Neutrophil (primary cell): ENCODE measurements around the gene MAPK11.

Experiments used
- H3K27ac ChIP-seq: fragments of 200-600 bp; sonication (generic); 2 replicates; pipeline ENCODE4 v1.5.1; 2016; ENCODE audit warnings: mild to moderate bottlenecking, moderate library complexity
- H3K27me3 ChIP-seq: fragments of 200-600 bp; sonication (generic); 2 replicates; pipeline ENCODE4 v1.6.0; 2016; ENCODE audit warnings: mild to moderate bottlenecking
- H3K36me3 ChIP-seq: fragments of 200-600 bp; sonication (generic); 2 replicates; pipeline ENCODE4 v1.5.1; 2017
- H3K4me1 ChIP-seq, 2 experiments: fragments of 200-600 bp in 1 of 2; sonication (generic) in 1 of 2; 1 replicate in 1 of 2; 2 replicates in 1 of 2; pipeline versions ENCODE4 v1.5.1 to v1.6.1; 2013 to 2016; ENCODE audit warnings: low read depth in 1 of 2, low read length in 1 of 2, mild to moderate bottlenecking in 1 of 2, moderate library complexity in 1 of 2; ENCODE audit not compliant: control insufficient read depth in 1 of 2, insufficient read depth in 1 of 2
- H3K4me3 ChIP-seq, 2 experiments: fragments of 200-600 bp in 1 of 2; sonication (generic) in 1 of 2; 1 replicate in 1 of 2; 2 replicates in 1 of 2; pipeline ENCODE4 v1.5.1; 2013 to 2016; ENCODE audit warnings: low read depth in 1 of 2, low read length in 1 of 2, mild to moderate bottlenecking in 1 of 2, moderate library complexity in 1 of 2
- H3K9me3 ChIP-seq: fragments of 200-600 bp; sonication (generic); 2 replicates; pipeline ENCODE4 v1.5.1; 2016
- TF ChIP-seq, protein P1 (sequence below): fragments of 200-600 bp; sonication (generic); IDR thresholded peaks from 2 replicates; pipeline ENCODE4 v1.5.1; 2016; ENCODE audit warnings: antibody characterized with exemption

Gene MAPK11

DNA sequence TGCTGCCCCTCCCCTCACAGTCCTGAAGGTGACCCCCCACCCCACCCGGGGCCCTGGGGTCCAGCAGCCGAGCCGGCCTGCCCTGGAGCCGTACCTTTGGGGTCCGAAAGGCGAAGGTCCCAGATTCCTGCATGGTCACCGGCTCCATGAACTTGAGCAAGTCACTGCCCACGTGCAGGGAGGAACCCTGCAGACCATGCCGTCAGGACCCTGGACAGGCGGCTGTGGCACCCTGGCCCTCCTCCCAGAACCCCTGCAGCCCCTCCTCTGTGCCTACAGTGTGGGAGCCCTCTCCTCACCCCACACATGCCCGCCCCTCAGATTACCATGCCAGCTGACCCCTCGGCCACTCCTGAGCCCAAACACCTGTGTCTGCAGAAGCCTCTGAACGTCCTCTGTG is 14.3 kb upstream of the MAPK11 start:
- H3K27me3 ChIP-seq: no peaks in the 10 kb centered on the region
- H3K4me1 ChIP-seq: no peaks in the 10 kb centered on the region
- no peaks in the 10 kb centered on the region for H3K36me3 ChIP-seq
- H3K27ac ChIP-seq: no peak overlapping the region
- no peaks in the 10 kb centered on the region for H3K9me3 ChIP-seq
- TF ChIP-seq, protein P1, sequence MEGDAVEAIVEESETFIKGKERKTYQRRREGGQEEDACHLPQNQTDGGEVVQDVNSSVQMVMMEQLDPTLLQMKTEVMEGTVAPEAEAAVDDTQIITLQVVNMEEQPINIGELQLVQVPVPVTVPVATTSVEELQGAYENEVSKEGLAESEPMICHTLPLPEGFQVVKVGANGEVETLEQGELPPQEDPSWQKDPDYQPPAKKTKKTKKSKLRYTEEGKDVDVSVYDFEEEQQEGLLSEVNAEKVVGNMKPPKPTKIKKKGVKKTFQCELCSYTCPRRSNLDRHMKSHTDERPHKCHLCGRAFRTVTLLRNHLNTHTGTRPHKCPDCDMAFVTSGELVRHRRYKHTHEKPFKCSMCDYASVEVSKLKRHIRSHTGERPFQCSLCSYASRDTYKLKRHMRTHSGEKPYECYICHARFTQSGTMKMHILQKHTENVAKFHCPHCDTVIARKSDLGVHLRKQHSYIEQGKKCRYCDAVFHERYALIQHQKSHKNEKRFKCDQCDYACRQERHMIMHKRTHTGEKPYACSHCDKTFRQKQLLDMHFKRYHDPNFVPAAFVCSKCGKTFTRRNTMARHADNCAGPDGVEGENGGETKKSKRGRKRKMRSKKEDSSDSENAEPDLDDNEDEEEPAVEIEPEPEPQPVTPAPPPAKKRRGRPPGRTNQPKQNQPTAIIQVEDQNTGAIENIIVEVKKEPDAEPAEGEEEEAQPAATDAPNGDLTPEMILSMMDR: no peak
- no peak overlapping the region for H3K4me3 ChIP-seq

DNA sequence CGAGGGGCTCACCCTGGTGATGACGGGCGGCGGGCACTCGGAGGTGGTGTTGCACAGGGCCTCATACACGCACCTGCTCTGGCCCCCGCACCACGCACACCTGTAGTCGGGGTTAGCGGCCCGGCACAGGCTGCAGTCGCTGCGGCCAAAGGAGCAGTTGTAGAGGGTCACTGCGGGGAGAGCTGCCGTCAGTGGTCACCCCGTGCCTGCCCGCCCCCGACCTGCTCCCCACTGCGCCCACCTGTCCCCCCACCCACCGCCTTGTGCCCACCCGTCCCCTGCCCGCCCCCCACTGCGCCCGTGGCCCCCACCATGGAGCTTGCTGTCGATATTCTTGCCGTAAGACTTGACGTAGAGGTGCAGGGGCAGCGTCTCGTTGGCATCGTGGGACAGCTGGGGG is 13.6 kb upstream of the MAPK11 start:
- Histone ChIP-seq H3K27me3 (no peaks in the 10 kb centered on the region), H3K36me3 (no peaks in the 10 kb centered on the region), H3K27ac (no peak overlapping the region), H3K4me1 (no peaks in the 10 kb centered on the region), H3K4me3 (no peak overlapping the region), H3K9me3 (no peaks in the 10 kb centered on the region)
- TF ChIP-seq, protein P1: no peak

DNA sequence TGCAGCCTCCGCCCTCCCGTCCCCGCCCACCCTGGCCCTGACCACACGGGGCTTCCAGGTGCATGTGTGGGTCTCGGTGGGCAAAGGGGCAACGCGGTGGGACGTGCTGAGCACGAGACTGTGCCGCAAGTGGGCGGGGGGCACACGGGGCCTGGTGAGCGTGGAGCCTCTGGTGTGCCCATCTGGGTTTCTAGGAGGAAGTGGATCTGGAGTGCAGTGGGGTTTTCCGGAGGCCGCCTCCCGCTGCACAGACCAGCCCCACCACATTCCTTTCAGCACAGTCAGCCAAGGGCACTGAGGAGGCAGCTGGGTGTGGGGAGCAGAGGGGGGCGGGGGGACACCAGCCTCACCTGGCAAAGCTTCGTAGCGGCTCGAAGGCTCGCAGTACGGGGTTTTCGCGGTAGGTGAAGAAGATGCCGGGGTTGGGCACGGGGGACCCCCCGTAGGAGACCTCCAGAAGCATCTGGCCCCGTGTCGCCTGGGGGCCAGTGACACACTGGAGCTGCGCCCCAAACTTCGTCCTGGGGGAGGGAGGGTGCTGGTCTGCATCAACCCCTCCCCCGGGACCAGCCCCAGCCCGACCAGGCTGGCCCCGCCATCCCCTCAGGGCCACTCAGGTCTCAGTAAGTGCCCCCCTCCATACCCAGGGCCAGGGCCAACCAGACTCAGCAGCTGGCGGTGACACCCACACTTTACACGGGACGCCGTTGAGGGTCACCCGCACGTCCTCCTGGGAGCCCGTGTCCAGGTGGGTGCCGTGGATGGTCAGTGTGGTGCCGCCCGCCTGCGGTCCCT is 12.4 kb upstream of the MAPK11 start:
- Histone ChIP-seq H3K4me1 (no peaks in the 10 kb centered on the region), H3K9me3 (no peaks in the 10 kb centered on the region), H3K36me3 (no peaks in the 10 kb centered on the region), H3K4me3 (no peak overlapping the region), H3K27ac (no peak overlapping the region), H3K27me3 (no peaks in the 10 kb centered on the region)
- TF ChIP-seq, protein P1: no peak

DNA sequence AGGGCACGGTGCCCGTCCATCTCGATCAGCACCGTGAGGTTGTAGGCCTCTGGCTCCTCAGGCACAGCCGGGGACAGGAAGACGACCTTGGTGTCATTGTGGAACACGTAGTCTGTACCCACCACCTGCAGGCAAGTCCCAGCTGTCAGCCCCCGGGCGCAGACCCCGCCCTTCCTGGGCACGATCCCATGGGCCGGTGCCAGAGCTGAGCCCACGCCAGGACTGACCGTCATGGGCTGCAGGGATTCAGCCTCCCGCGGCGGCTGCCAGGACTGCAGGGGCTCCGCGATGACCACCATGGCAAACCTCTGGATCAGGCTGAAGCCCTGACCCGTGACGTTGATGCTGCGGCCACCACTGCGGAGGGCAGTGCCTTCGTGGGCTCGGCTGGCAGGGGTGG is 11.8 kb upstream of the MAPK11 start:
- no peaks in the 10 kb centered on the region for H3K36me3 ChIP-seq
- H3K27ac ChIP-seq: no peak overlapping the region
- no peaks in the 10 kb centered on the region for H3K9me3 ChIP-seq
- TF ChIP-seq, protein P1: no peak
- H3K27me3 ChIP-seq: no peaks in the 10 kb centered on the region
- H3K4me1 ChIP-seq: no peaks in the 10 kb centered on the region
- no peak overlapping the region for H3K4me3 ChIP-seq

DNA sequence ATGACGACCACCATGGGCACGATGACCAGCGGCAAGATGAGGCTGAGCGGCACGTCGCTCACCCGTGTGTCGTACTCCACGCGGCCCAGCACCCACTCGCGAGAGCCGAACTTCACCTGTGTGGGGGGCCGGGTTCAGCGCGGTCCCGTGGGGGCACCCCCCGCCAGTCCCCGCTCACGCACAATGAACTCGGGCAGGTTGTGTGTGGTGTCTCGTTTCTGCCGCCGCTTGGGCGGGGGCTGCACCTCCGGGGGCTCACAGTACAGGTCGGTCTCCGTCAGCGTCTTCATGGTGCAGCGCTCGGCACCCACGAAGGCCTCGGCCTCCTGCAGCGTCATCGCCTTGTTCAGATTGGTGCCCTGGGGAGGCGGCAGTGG is 11.2 kb upstream of the MAPK11 start:
- no peak overlapping the region for H3K27ac ChIP-seq
- H3K36me3 ChIP-seq: no peaks in the 10 kb centered on the region

More for the DNA sequence above, 11.2 kb upstream of the MAPK11 start:
- Histone ChIP-seq H3K4me1 (no peaks in the 10 kb centered on the region), H3K4me3 (no peak overlapping the region), H3K9me3 (no peaks in the 10 kb centered on the region), H3K27me3 (no peaks in the 10 kb centered on the region)
- TF ChIP-seq, protein P1: no peak
